HG02759 (cell line): ENCODE data around the gene SH3BP4.

Source experiments
- ATAC-seq: cut with Tn5 transposase; IDR thresholded peaks from one replicate; pipeline ENCODE4 v1.9.1; 2021; ENCODE audit warnings: mild to moderate bottlenecking, moderate library complexity; ENCODE audit not compliant: unreplicated experiment

SH3BP4 gene

GRCh38 chr2:234951664-234952269 is at the start of gene SH3BP4:
TSS of gene SH3BP4 (plus strand) at chr2:234952017. CDS start at chr2:235035003, 82,986 bp downstream.
- ATAC-seq: no peak

DNA sequence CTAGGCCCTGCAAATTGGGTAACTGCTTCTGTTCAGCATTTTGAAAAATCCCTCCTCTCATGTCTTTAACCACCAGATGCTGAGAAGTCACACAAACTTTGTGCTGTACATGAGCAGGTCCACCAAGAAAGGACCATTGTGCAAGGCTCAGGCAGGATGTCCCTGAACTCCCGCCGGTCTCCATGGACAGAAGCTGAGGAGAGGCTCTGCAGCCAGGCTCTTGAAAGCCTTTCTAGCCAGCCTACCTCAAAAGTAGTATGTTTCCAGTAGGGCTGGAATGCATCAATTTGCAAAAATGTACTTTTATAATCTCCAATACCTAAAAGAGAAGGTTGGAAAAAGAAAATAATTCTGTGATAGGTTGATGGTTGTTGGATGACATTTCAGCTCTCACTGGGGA is 47.0 kb upstream of the SH3BP4 start:
- ATAC-seq: no peak

GRCh38 chr2:234905547-234906265 is 46.1 kb upstream of the SH3BP4 start:
- ATAC-seq: no peak

GRCh38 chr2:234910186-234910679 is 41.6 kb upstream of the SH3BP4 start:
- ATAC-seq: no peak

DNA sequence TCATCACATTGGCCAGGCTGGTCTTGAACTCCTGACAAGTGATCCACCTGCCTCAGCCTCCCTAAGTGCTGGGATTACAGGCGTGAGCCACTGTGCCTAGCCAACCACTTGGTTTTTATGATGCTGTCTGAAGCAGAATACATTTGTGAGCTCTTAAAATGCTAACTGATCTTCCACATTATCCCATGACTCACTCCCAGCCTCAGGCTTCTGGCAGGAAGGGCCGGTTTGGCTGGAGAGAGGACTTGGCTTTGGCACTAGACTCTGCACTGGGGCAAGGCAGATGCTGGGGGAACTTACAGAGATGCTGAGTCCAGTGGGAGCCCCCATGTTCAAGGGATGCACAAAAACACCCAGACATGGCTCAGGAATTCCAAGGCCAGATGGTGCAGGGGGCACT is 40.5 kb upstream of the SH3BP4 start:
- no peak for ATAC-seq

GRCh38 chr2:234912437-234912836 is 39.4 kb upstream of the SH3BP4 start:
- ATAC-seq: no peak

GRCh38 chr2:234913208-234913626 is 38.6 kb upstream of the SH3BP4 start:
- ATAC-seq: no peak

DNA sequence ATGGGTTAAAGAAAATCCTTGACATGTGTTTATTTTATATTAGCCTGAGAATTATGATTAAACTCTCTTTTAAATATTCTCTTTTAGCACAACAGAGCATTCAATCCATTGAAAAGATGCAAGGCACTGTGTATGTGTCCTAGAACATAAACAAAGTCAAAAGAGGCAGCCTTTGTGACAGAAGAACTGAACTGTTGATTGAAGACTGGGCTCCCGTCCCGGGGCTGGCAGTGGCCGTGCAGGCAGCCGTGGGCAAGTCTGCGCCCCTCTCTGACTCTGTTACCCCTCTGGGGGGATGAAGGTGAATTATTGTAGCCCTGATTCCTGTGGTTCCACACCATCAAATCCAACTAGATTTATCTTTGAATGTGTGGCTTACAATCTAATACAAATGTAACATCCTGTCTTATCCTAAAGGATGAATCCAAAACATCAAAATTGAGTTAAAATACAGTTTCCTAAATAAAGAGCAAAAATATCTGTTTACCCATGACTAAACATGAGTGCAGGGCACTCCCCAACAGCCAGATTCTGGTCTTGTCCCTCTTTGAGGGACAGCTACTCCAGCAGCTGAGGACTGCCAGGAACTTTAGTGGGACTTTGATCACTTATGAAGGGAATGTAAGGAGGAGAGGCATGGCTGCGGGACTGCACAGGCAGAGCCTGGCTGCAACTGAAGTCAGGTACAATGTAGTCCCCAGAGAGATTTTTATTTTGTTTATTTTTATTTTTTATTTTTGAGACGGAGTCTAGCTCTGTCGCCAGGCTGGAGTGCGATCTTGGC is 37.3 kb upstream of the SH3BP4 start:
- ATAC-seq: no peak

DNA sequence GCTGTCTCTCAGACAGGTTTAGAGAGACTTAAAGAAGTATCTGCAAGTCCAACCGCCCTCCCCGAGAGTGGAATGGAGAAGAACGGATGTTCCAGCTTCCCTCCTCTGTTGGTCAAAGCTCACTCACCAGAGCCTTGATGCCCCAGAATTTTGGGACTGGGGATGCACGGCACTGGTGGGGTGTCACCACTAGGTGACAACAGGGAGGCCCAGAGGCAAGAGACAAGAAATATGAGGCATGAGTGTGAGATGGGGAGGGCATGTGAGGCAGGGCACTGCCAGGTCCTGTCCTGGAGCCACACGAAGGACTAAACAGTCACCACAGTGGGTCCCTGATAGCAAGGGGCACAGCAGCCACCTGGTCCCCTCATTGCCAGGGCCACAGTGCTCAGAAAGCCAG is 35.1 kb upstream of the SH3BP4 start:
- ATAC-seq: no peak

DNA sequence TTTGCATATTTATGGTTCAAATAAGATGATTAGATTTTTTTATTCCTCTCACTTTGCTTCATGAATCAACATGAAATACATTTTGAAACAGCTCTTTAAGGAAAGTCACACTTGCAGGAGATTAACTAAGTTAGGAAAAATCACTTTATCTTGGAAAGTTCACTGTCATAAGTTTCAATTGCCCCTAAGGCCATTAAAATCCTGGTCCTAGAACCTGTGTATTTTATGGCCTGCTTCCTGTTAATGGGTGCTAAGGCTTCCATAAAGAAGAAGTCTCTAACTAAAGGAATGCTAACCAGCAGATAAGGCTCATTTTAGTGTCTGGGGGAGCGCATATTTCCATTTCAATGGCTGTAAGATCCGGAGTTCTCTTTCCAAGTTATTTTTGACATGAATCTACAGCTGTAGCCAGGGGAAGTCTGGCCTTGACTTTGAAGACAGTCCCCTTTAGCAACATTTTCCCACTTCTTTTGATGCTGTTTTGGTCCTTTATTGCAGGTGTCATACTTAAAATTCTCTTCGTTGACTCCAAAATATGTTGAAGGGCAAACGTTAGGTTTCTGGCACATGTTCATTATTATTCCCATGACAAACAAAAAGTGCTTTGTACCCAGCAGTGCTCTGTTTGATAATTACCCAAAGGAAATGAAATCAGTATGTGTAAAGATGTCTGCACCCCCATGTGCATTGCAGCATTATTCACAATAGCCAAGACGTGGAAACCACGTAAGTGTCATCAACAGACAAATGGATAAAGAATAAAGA is 34.4 kb upstream of the SH3BP4 start:
- no peak for ATAC-seq

GRCh38 chr2:234919711-234920110 is 32.1 kb upstream of the SH3BP4 start:
- ATAC-seq: no peak

- no peak for ATAC-seq
These were observed 31.0 kb upstream of the SH3BP4 start for GRCh38 chr2:234920836-234921235.

DNA sequence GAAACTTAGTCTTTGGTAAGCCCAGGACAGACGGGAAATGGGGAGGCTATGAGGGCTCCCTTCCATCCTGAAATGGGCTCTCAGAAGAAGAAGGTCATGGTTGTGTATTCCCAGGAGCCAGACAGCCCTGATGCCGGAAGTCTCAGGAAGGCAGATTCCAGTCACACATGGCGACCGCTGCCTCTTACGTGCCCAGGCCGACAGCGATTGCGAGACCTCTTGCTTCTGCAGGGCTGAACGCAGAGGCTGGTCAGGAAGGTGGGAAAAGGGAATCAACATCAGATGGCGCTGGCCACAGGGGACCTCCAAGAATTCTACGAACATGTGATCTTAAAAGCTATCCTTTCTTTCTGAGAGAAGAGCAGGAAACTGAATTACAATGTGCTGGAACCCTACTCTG is 22.8 kb upstream of the SH3BP4 start:
- no peak for ATAC-seq

- ATAC-seq: no peak
These were observed 21.4 kb upstream of the SH3BP4 start for GRCh38 chr2:234930397-234930796.

GRCh38 chr2:234931371-234931770 is 20.4 kb upstream of the SH3BP4 start:
- ATAC-seq: no peak

DNA sequence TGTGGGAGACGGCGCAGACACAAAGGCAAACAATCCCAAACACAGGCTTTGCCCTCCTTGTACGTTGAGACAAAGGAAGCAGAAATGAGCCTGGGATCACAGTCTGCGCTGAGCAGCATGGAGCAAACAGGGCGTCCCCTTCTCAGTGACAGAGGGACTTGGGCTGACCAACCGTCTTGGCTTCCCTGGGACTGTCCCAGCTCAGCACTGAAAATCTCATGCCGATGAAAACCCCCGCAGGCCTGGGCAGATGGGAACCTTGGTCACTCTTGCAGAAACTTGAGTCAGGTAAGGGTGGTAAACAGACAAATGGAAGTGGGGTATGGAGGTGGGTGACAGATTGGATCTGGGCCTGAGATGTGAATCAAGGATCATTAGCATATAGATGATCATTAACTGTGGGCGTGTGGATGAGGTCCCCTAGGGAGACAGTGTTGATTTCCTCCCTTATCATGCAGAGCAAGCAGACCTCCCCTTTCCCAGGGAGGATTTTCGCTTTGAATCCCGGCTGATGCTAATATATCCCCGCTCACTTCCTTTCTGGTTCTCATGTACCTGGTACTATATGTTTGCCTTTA is 19.1 kb upstream of the SH3BP4 start:
- ATAC-seq: no peak

DNA sequence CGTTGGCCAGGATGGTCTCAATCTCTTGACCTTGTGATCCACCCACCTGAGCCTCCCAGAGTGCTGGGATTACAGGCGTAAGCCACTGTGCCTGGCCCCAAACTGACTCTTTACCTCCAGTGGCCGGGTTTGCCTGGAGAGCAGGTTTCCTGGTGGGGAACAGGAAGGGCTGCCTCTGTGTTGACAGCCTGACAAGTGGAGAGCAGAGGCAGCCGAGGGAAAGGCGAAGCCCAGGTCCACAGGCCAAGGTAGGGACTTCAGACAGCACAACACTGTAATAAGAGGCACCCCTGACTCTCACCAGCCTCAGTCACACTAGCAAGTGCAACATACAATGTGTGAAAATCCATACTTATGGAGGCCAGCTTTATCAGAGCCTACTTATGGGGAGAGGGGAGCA is 16.5 kb upstream of the SH3BP4 start:
- no peak for ATAC-seq

GRCh38 chr2:234939576-234939975 is 12.2 kb upstream of the SH3BP4 start:
- ATAC-seq: no peak

DNA sequence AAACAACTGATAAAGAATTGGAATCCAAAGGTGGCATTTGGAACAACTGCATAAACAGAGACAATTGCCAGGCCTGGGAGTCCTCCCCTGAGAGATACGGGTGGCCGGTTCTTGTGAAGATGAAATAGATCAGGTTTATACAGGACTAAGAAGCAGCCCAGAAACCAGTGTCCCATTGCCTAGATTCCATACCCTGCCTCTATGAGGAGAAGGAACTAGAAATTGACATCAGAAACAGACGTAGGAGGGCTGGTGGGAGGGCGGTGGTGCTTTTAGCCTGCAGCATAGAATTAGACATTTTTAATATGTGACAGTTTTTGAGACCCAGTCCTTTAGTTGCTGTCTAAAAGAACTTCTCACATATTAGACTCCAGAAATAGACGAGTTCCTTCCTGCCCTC is 11.8 kb upstream of the SH3BP4 start:
- ATAC-seq: no peak

- ATAC-seq: no peak
These were observed 11.3 kb upstream of the SH3BP4 start for GRCh38 chr2:234940527-234940926.
